SK-N-SH (cell line): Measurements from ENCODE around the gene BCAP31. TPM values are rescaled to one million over a fixed set of nuclear protein-coding genes. Genes with fewer than 3 reads are reported as not detected.
"Not testable (repeated sequence)": the region's sequence is repeated elsewhere in the genome, so short reads cannot be mapped to it uniquely, and the experiment has no call there.

Source experiments
- CTCF ChIA-PET: fragments of 300-600, 350-600 bp; formaldehyde crosslinking; extraction: SDS; loops from one replicate; lab custom pipeline; 2021; lab: Yijun Ruan, JAX
- POLR2A ChIA-PET: fragments of 350-600 bp; sonication (Branson Sonifier 250); formaldehyde crosslinking; extraction: SDS; loops from one replicate; lab custom pipeline; 2020; ENCODE audit warnings: antibody characterized with exemption, inconsistent platforms; lab: Yijun Ruan, JAX
- DNase-seq: peaks from one replicate; pipeline ENCODE4 v3.0.0; 2012
- H2AFZ ChIP-seq: fragments of 200-600 bp; sonication (generic); 2 replicates; pipeline ENCODE4 v1.8.1; 2016; ENCODE audit warnings: antibody characterized with exemption, mild to moderate bottlenecking, low read depth
- H3F3A ChIP-seq: fragments of 200-600 bp; sonication (generic); replicated peaks from 2 replicates; pipeline ENCODE3; 2016; ENCODE audit warnings: antibody characterized with exemption, mild to moderate bottlenecking; ENCODE audit not compliant: insufficient read depth
- H3K27ac ChIP-seq, 2 experiments: fragments of 200-500 bp in 1 of 2; fragments of 200-600 bp in 1 of 2; sonication (Bioruptor generic) in 1 of 2; sonication (generic), shearing (Covaris generic) in 1 of 2; 2 replicates each; pipeline versions ENCODE4 v1.5.1 to v1.6.1; 2014 to 2016; ENCODE audit warnings: low read depth in 2 of 2, inconsistent platforms in 1 of 2, low read length in 1 of 2, mild to moderate bottlenecking in 1 of 2, mixed read lengths in 1 of 2
- H3K27me3 ChIP-seq: fragments of 200-600 bp; sonication (generic), shearing (Covaris generic); 2 replicates; pipeline ENCODE4 v1.6.1; 2016; ENCODE audit warnings: mixed run types; ENCODE audit not compliant: insufficient read depth
- H3K36me3 ChIP-seq, 2 experiments: fragments of 200-500 bp in 1 of 2; fragments of 200-600 bp in 1 of 2; sonication (Bioruptor generic) in 1 of 2; sonication (generic) in 1 of 2; replicated peaks in 1 of 2; 2 replicates each; pipeline versions ENCODE3 to v1.5.1; 2014 to 2016; ENCODE audit warnings: low read length in 1 of 2, mild to moderate bottlenecking in 1 of 2; ENCODE audit not compliant: insufficient read depth in 2 of 2, control insufficient read depth in 1 of 2
- H3K4me1 ChIP-seq, 2 experiments: fragments of 200-500 bp in 1 of 2; fragments of 200-600 bp in 1 of 2; sonication (Bioruptor generic) in 1 of 2; sonication (generic), shearing (Covaris generic) in 1 of 2; 2 replicates each; pipeline versions ENCODE4 v1.5.1 to v1.6.1; 2014 to 2016; ENCODE audit warnings: low read depth in 1 of 2, low read length in 1 of 2, mixed run types in 1 of 2; ENCODE audit not compliant: insufficient read depth in 2 of 2, control insufficient read depth in 1 of 2
- H3K4me2 ChIP-seq: fragments of 200-600 bp; sonication (generic), shearing (Covaris generic); 2 replicates; pipeline ENCODE4 v1.6.1; 2017; ENCODE audit warnings: mixed run types
- H3K4me3 ChIP-seq, 2 experiments: fragments of 200-500 bp in 1 of 2; fragments of 200-600 bp in 1 of 2; sonication (Bioruptor generic) in 1 of 2; sonication (generic), shearing (Covaris generic) in 1 of 2; 2 replicates each; pipeline versions ENCODE4 v1.5.1 to v1.8.1; 2014 to 2016; ENCODE audit warnings: low read depth in 2 of 2, inconsistent platforms in 1 of 2, low read length in 1 of 2, mild to moderate bottlenecking in 1 of 2, mixed read lengths in 1 of 2, moderate library complexity in 1 of 2
- H3K79me2 ChIP-seq: fragments of 200-600 bp; sonication (generic); 2 replicates; pipeline ENCODE4 v1.8.1; 2017; ENCODE audit warnings: mild to moderate bottlenecking; ENCODE audit not compliant: insufficient read depth
- H3K9ac ChIP-seq: fragments of 200-600 bp; sonication (generic); 2 replicates; pipeline ENCODE4 v1.6.1; 2017; ENCODE audit warnings: mixed run types
- H3K9me2 ChIP-seq: fragments of 200-600 bp; sonication (generic); 2 replicates; pipeline ENCODE4 v1.6.1; 2017; ENCODE audit warnings: mixed run types
- H3K9me3 ChIP-seq: fragments of 200-600 bp; sonication (generic); 2 replicates; pipeline ENCODE4 v1.6.1; 2017; ENCODE audit warnings: mixed run types, mild to moderate bottlenecking, moderate library complexity
- H4K20me1 ChIP-seq: fragments of 200-600 bp; sonication (generic); 2 replicates; pipeline ENCODE4 v1.6.1; 2017; ENCODE audit warnings: mild to moderate bottlenecking, mixed run types; ENCODE audit not compliant: insufficient read depth
- CHD2 ChIP-seq: fragments of 150-350 bp; IDR thresholded peaks from 2 replicates; pipeline ENCODE4 v1.6.1; 2018; ENCODE audit warnings: low read length; ENCODE audit not compliant: partially characterized antibody
- CTCF ChIP-seq: fragments of 200-600 bp; sonication (generic); IDR thresholded peaks from 2 replicates; pipeline ENCODE4 v1.6.1; 2017; ENCODE audit warnings: antibody characterized with exemption, mild to moderate bottlenecking, moderate library complexity
- ELF1 ChIP-seq: IDR thresholded peaks from 2 replicates; pipeline ENCODE4 v1.4.0; 2012
- GABPA ChIP-seq: IDR thresholded peaks from 2 replicates; pipeline ENCODE4 v1.4.0; 2012; ENCODE audit warnings: low read depth, mild to moderate bottlenecking
- IRF3 ChIP-seq: fragments of 150-350 bp; IDR thresholded peaks from 2 replicates; pipeline ENCODE4 v1.6.1; 2016; ENCODE audit warnings: mild to moderate bottlenecking, low read depth, low read length
- JUND ChIP-seq: IDR thresholded peaks from 2 replicates; pipeline ENCODE4 v1.4.0; 2012
- MEF2A ChIP-seq: IDR thresholded peaks from 2 replicates; pipeline ENCODE4 v1.4.0; 2012; ENCODE audit warnings: low read depth, borderline replicate concordance
- MXI1 ChIP-seq: IDR thresholded peaks from 2 replicates; pipeline ENCODE4 v1.6.1; 2012; ENCODE audit warnings: mild to moderate bottlenecking, low read depth, low read length, improper control_type of control experiment
- NFIC ChIP-seq: IDR thresholded peaks from 2 replicates; pipeline ENCODE4 v1.4.0; 2012; ENCODE audit warnings: borderline replicate concordance
- RAD21 ChIP-seq: IDR thresholded peaks from 2 replicates; pipeline ENCODE4 v1.6.1; 2012; ENCODE audit warnings: mild to moderate bottlenecking, low read length
- RFX5 ChIP-seq: IDR thresholded peaks from 2 replicates; pipeline ENCODE4 v1.6.1; 2012; ENCODE audit warnings: mild to moderate bottlenecking, improper control_type of control experiment, low read length
- RXRA ChIP-seq: IDR thresholded peaks from 2 replicates; pipeline ENCODE4 v1.4.0; 2012; ENCODE audit warnings: low read depth, mild to moderate bottlenecking, borderline replicate concordance
- SMC3 ChIP-seq: IDR thresholded peaks from 2 replicates; pipeline ENCODE4 v1.6.1; 2012; ENCODE audit warnings: low read depth, low read length, improper control_type of control experiment
- TAF1 ChIP-seq: IDR thresholded peaks from 2 replicates; pipeline ENCODE4 v1.6.1; 2012; ENCODE audit warnings: low read depth, mild to moderate bottlenecking, low read length, moderate library complexity, borderline replicate concordance
- TCF12 ChIP-seq: IDR thresholded peaks from 2 replicates; pipeline ENCODE4 v1.4.0; 2012
- TEAD4 ChIP-seq: IDR thresholded peaks from 2 replicates; pipeline ENCODE4 v1.4.0; 2012; ENCODE audit warnings: mild to moderate bottlenecking, borderline replicate concordance; ENCODE audit not compliant: insufficient read depth
- WGBS: methylation state at CpG from one replicate; pipeline ENCODE4 v1.1.6; 2017; ENCODE audit warnings: low lambda C conversion rate; 5-methylcytosine and 5-hydroxymethylcytosine counted together
- polyA plus RNA-seq, 3 experiments: library from polyadenylated mRNA; depleted of rRNA; stranded (reverse); fragments of >200 nt; gene quantifications; 2 replicates each; pipeline ENCODE4 v1.2.3, GENCODE V29; 2012

BCAP31 gene
- polyA plus RNA-seq, 1 of the 3 experiments (the other 2 are of a cell fraction), result 173 TPM

GRCh38 chrX:153697924-153698865, 26.0 kb downstream of the BCAP31 start:
- peaks cover 9% of the 10 kb centered on the region; the same call in 1 of the 2 replicates for H3K27me3 ChIP-seq
- no peaks in the 10 kb centered on the region for H3K79me2 ChIP-seq
- no peaks in the 10 kb centered on the region for H4K20me1 ChIP-seq
- no peak overlapping the region for H3K27ac ChIP-seq
- CTCF ChIA-PET, result interaction anchor here (1.1 to 1.8 kb wide), 2 partner anchors 11 to 158 kb away, joined by 4 to 5 read pairs; no protein-coding TSS in a partner anchor
- no peaks in the 10 kb centered on the region for H3K36me3 ChIP-seq
- H3K9me2 ChIP-seq, result no peaks in the 10 kb centered on the region
- H3K4me3 ChIP-seq, result no peak overlapping the region
- 40% methylated on average over 10 of the region's 16 CpGs for WGBS
- peaks cover 0 to 5% of the 10 kb centered on the region in 2 experiments; a peak in 1 of 4 replicates for H3K4me1 ChIP-seq
- DNase-seq, result no peak
- no peaks in the 10 kb centered on the region for H3F3A ChIP-seq
- H3K9ac ChIP-seq, result no peak overlapping the region
- no peaks in the 10 kb centered on the region for H3K9me3 ChIP-seq
- TF ChIP-seq MXI1 (no peak), GABPA (no peak), RXRA (no peak), SMC3 (no peak), RFX5 (no peak), IRF3 (no peak), JUND (no peak), MEF2A (no peak), TAF1 (no peak), ELF1 (no peak), CTCF (no peak), CHD2 (no peak), TCF12 (no peak), TEAD4 (no peak), RAD21 (no peak), NFIC (no peak)
- H2AFZ ChIP-seq, result no peak overlapping the region
- no peak overlapping the region for H3K4me2 ChIP-seq
- POLR2A ChIA-PET, result no interaction called here

GRCh38 chrX:153696986-153697722, 27.0 kb downstream of the BCAP31 start:
- H3K9ac ChIP-seq, H3F3A ChIP-seq, H4K20me1 ChIP-seq, DNase-seq, H3K9me3 ChIP-seq, H3K27ac ChIP-seq, H3K27me3 ChIP-seq, H3K4me2 ChIP-seq, H3K4me3 ChIP-seq, POLR2A ChIA-PET, H3K36me3 ChIP-seq, H3K79me2 ChIP-seq, H3K9me2 ChIP-seq, H2AFZ ChIP-seq, CTCF ChIA-PET: not testable (repeated sequence)
- H3K4me1 ChIP-seq, result peaks cover 0 to 12% of the 10 kb centered on the region in 2 experiments; a peak in 1 of 4 replicates
- WGBS, result 61% methylated on average over 13 of the region's 16 CpGs

GRCh38 chrX:153696538-153696937, 27.6 kb downstream of the BCAP31 start:
- WGBS, result 60% methylated on average over 7 of the region's 10 CpGs
- H4K20me1 ChIP-seq, H3K9ac ChIP-seq, H3K79me2 ChIP-seq, H3K36me3 ChIP-seq, H3K4me2 ChIP-seq, H3K27ac ChIP-seq, H3K27me3 ChIP-seq, POLR2A ChIA-PET, DNase-seq, H2AFZ ChIP-seq, H3K9me2 ChIP-seq, H3F3A ChIP-seq, H3K9me3 ChIP-seq, H3K4me3 ChIP-seq: not testable (repeated sequence)
- H3K4me1 ChIP-seq, result peaks cover 0 to 19% of the 10 kb centered on the region in 2 experiments; a peak in 1 of 4 replicates
- CTCF ChIA-PET, result interaction anchor here (1.3 kb wide), 1 partner anchor 11 kb away, joined by 7 read pairs; no protein-coding TSS in a partner anchor
